ENCODE data around the gene C2CD4A.
A peak's percentile ranks its signal among the peaks of the same experiment; 100 is the strongest.

The C2CD4A gene

DNA sequence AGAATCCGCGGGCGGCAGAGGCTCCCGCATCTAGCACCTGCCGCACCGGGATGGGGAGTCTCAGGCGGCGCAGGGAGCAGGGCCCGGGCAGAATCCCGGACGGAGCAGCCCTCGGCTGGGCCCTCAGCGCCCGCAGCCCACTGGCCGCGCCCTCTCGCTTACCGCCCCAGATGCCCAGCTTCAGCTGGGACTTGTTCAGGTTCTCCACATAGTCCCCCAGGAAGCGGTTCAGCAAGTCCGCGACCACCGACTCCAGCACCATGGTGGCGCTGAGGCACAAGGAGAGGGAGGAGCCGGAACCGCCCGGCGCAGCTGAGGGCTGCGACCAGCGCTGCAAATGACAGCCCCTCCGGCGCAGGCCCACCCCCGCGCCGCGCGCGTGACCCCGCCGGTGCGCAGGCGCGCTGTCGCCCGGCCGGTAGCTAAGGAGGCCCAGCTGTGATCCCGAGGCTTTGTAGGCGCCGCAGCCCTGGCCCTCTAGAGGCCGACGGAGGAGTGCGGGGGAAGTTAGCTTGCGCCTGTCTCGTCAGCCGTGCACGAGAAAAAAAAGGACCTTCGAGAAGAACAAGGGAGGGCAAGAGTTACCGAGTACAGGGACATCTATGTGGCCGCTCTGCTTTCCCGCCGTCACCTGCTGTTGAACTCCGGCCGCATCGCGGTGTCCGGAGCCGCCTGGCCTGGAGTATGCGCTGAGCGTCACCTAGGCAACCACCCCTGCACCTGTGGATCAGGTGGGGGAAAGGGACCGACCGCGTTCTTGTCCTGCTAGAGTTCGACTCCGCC, 6.5 kb upstream of the C2CD4A start, which contains the start of gene VPS13C:
Gene VPS13C (minus strand): TSS at position 335 of the 783 bp plus-strand sequence. CDS start 73 bp downstream, at position 262.
- peak; percentile 98 to 99 (median 99) for DNase-seq

DNA sequence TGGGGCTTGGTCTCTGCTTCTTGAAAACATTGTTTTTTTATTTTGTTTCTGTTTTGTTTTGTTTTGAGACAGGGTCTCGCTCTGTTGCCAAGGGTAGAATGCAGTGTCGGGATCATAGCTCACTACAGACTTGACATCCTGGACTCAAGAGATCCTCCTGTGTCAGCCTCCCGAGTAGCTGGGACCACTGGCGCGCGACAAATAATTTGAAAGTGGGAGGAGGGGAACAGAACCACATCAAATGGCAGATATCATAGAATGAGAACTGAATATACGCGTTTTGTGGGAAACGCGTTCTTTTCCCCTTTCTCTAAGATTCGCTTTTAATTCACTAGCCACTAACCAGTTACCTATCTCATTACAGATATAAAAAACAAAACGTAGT, 5.9 kb upstream of the C2CD4A start:
- DNase-seq, result peak in 2 of 3 donors; percentile 23 to 35

DNA sequence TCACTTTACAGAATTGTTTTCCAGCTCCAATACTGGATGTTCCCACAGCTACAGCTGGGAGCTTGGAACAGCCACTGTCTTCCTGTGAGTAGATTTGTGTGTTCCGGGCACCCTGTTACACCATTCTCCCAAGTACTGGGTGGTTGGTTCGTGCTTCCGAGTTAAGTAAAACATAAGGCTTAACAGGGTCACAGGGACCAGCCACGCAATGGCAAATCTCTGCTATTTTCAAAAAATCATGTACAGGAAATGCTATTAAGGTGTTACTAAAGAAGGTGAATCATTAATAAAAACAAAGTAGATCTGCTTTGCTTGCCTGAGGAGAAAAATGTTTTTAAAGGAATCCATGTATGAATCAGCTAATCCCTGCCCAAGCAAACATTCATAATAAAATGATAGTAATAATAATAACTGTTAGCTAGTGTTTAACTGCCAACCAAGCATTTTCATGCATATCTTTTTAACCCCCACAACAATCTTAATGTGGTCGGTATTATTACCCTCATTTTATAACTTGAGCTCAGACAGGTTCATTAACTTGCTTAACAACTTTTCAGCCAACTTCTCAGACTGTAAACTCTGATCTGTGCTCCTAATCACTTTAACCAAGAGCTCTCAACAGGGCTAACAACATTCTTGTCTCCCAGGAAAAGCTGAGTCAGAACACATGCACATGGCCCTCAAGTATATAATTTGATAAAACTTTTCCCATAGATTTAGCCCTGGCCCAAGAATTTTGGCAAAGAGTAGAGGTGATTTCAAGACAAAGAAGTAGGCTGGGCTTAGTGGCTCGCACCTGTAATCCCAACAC, 2.7 kb upstream of the C2CD4A start:
- DNase-seq, result no peak

DNA sequence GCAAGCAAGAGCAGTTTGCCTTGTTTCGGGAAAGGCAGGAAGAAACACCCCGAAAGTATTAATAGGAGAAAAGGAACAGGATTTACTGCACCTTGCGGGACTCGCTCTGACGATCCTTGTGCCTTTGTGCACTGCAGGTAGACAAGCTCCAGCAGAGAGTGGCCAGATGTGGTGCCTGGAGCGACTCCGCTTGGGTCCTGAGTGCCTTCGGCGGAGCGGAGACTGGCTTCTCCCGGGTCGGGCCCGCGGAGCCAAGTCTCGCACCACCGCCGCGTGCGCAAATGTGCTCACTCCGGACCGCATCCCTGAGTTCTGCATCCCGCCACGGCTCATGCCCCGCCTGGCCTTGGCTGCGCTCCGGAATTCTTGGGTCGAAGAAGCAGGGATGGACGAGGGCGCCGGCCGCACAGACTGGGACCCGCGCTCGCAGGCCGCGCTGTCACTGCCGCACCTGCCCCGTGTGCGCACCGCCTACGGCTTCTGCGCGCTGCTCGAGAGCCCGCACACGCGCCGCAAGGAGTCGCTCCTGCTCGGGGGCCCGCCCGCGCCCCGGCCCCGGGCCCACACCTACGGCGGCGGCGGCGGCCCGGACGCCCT, 769 bp downstream of the C2CD4A start:
- DNase-seq, result peak in 1 of 3 donors; percentile 45

DNA sequence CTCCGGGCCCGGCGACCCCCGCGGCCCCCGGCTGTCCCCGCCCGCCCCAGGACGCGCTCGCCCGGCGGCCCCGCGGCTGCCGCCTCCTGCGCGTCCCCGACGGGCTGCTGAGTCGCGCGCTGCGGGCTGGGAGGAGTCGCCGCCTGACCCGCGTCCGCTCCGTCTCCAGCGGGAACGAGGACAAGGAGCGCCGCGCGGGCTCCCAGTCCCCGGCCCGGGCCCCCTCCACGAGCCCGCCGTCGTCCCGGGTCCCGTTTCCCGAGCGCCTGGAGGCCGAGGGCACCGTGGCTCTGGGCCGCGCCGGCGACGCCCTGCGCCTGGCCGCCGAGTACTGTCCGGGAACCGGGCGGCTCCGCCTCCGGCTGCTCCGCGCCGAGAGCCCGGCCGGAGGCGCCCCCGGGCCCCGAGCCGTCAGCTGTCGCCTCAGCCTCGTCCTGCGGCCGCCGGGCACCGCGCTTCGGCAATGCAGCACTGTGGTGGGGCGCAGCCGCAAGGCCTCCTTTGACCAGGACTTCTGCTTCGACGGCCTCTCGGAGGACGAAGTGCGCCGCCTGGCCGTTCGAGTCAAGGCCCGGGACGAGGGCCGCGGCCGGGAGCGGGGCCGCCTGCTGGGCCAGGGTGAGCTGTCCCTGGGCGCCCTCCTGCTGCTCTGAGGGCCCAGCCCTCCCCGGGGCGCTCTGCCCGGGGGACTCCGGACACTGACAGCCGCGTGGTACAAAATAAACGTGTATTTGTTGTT, 1.5 kb downstream of the C2CD4A start:
- DNase-seq, result peak; percentile 79 to 87 (median 79)

DNA sequence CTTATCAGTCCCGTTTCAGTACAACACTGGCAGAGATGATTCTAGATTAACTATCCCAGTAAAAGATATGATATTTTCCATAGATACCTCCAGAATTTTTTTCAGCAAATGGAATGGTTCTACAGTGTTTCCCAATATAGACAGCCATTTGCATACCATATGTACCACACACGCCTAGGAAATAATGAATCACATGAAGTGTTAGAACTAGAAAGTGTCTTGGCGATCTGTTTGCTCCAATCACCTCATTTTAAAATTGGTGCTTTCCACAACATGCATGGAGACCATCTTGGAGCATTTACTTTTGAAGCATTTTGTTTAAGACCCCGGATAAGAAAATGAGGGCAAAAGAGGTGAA, 2.0 kb downstream of the C2CD4A start:
- peak in 2 of 3 donors; percentile 43 to 72 for DNase-seq

DNA sequence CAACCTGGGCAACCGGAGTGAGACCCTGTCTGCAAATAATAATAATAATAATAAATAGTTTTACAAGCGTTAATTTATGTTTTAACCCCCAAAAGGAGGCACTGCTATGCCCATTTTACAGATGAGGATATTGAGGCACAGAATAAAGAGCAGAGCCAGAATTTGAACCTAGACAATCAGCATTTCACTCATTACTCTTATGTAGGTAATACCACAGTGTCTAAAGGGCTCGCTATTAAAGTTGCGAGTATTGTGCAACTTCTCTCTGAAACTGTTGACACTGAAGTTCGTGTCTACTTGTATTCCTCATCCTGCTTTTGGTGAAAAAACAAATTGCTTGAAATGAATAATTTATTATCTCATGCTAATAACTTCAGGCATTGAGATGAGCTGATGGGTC, 2.8 kb downstream of the C2CD4A start:
- DNase-seq, result no peak

DNA sequence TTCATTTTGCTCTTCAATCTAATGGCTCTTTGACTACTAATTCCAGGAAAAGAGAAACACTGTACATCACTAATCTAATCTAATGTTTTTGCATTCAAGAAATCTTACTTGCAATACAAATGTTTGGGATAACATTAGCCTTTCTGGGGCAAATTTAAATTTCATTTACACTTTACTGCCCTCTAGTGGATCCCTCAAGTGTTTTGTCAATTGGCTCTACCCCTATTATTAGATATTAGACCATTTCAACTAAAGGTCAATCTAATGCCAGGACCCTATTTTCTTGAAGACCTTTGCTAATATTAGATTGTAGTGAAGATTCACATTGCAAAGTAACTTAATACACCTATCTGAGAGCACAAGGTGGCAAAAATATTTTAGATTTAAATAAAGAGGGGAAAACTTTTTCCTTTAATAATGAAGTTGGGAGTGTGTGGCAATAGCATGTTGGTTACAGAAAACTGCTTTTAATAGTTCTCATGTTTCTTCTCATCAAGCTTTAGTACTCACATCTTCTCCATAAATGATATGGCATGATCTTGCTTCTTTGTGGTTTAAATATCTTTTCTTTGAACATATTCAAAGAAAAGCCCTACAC, 5.0 kb downstream of the C2CD4A start:
- DNase-seq, result peak; percentile 68 to 82 (median 81)

DNA sequence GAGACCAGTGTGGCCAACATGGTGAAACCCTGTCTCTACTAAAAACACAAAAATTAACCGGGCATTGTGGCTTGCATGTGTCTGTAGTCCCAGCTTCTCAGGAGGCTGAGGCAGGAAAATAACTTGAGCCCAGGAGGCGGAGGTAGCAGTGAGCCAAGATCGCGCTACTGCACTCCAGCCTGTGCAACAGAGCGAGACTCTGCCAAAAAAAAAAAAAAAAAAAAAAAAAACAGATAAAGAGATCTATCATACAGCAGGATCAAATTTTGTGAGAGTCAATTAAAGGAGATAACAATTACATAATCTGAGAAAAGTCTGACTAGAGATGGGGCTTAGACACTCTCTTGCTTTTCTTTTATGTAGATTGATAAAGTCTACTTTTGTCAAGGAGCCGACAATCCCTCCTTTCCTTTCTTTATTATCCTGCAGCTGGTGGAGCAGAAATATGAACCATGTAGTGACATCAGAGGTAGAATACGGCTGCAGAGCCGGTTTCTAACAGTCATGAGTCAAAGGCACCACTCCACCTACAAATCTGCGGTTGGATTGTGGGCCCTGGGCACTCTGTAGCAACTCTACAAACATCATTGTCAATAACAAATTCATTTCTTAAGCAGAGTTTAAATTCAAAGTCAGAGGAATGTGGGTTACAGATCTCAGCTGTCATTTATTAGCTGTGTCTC, 9.0 kb downstream of the C2CD4A start:
- no peak for DNase-seq

DNA sequence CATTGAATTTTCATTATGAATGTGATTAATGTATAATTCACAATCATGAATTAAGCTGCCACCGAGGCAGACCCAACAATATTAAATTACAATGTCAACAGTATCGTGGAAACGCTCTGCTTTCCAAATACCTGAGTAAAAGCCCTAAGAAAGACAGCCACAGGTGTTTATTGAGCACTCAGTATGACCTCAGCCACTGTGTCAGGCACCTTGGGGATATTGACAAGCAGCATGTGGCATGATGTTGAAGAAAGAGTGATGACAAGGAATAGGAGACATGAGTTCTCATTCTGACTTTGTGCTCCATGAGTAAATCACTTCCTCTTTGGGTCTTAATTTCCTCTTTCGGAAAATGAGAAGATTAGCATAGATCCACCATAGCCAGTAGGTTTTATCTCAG, 12.8 kb downstream of the C2CD4A start:
- DNase-seq, result peak; percentile 18 to 49 (median 38)

DNA sequence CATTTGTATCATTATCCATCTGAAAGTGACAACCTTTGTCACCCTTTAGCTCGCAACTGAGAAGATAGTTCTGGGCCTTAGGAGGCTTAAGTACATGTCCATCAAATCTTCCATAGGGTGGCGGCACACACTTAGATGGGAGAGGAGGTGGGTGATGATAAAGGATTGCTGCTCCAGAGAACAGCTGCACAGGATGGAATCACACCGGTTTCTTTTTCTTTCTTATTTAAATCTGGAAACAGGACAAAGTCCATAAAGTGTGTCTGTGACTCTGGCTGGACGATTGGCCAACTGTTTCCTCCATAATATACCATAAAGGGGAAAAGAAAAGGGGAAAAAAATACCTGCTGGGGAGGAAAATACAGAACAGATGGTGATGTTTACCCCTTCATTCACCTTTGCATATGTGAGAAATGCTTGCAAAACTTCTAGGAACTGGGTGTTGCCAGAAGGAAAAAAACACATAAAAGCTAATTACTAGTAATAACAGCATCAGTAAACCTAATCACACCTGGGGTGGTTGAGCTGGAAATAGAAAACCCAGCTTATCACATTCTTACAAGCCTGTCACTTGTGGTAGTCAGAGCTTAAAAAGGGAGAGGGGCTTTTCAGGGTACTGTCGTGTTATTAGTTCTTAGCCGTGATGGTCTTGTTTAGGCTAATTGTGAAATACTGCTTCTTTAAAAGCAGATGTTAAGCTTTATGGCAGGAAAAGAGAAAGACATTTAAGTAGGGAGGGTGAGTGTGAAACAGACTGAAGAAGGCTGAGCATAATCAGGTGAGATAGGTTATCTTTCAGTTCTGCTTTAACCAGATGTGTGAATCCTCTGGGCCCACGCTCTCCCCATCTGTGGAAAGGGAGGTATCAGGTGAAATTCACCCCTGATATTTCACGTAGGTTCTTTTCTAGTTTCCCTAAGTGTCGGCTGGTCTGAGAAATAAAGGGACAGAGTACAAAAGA, 16.7 kb downstream of the C2CD4A start:
- no peak for DNase-seq

DNA sequence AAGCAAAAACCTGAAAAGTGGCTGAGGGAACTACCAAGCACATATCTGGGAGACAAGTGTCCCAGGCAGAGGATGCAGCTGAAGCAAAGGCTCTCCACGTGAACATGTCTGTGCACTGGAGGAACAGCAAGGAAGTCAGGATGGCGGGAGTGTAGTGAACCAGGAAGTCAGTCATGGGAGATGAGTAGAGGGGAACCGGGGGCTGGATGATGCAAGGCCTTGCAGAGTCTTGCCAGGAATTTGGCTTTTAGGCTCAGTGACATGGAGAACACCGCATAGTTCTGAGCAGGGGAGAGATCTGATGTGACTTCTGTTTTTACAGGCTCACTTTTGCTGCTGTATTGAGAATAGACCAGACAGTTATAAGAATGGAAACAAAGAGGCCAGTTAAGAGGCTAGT, 19.0 kb downstream of the C2CD4A start:
- DNase-seq, result peak; percentile 44 to 75 (median 65)

DNA sequence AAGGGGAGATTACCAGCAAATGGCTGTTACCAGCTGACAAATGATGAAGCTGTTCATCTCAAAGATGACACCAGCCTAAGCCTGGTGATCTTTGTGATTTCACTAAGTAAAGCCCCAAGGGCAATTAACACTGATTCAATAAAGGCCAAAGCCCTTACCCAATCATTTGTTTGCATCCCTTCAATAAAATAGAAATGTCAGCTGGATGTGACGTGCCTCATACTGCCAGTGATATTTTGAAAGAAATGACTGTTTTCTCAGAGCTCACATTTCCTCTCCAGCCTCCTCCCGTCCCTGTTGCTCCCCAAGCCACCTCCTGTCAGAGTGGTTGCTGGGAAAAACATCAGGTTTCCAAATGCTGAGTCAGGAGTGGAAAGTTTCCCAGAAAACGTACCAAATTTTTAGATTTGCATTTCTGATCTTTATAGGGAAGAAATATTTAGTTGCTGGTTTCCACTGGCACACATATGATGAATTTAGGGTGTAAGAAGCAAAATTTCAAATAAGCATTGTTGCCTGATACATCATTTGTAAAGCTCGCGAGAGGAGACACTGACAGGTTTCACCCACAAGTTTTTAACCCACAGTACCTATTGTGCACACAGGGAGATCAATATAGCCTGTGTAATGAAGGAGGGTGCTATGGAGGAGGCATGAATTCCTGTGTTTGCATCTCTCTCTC, 21.0 kb downstream of the C2CD4A start:
- DNase-seq, result peak; percentile 51 to 82 (median 62)

DNA sequence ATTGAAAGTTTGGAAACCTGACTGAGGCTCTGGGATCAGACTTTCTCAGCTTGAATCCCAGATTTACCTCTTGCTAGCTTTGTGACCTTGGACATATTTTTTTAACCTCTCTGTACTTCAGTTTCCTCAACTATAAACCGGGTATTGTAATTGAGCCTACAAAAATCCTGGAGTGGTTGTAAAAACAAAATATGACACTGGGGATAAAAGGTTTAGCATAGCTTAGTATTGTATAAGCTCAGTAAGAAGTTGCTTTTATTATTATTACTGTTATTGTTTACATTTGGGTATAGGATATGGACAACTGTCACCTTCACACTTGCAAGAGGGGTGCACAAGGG, 21.5 kb downstream of the C2CD4A start:
- DNase-seq, result no peak

DNA sequence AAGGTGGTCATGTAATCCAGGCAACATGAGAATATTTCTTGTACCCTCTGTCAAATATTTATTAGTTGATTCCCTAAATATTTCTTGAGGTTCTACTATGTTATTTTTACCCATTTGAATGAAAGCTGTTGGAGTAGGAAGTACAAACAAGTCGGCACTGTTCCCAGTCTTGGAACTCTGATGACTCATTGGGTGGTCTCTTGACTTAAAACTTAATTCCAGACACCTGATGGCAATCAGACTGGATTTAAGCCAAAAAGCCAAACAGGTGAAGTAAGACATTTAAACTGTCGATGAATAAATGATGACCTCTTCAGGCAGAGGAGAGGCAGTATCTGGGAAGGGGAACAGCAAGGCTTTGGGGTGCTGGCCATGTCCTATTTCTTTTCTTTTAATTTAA, 22.8 kb downstream of the C2CD4A start:
- no peak for DNase-seq

DNA sequence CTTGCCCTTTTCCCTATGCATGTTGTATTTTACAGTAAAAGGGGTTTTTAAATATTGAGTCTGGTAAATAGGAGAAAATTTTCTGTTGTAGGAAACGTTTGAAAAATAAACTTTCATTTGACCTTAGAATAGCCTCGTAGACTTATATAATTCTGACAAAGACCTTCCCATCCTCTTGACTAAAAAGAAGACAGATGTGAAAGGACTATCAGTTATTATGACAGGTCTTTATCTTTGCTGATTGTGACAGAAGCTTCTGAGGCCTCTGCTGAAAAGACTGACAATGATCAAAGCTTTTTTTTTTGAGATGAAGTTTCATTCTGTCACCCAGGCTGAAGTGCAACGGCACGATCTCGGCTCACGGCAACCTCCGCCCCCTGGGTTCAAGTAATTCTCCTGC, 24.2 kb downstream of the C2CD4A start:
- DNase-seq, result no peak

DNA sequence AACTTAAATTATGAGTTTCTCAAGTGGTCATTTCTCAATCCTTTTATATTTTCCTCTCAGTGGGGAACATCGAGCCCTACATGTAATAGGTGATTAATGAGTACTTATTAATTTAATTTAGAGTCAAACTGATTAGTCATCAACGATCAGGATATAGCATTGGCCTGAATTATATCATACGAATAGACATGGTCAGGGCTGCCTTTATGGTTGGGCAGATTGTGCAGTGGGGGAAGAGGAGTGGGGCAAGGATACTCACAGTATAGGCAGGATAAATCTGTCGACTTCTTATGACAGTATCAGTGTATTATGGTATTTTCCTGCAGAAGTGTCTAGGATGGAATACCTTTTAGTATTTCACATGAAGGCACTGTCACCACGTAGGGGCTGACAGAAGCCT, 27.0 kb downstream of the C2CD4A start:
- no peak for DNase-seq

DNA sequence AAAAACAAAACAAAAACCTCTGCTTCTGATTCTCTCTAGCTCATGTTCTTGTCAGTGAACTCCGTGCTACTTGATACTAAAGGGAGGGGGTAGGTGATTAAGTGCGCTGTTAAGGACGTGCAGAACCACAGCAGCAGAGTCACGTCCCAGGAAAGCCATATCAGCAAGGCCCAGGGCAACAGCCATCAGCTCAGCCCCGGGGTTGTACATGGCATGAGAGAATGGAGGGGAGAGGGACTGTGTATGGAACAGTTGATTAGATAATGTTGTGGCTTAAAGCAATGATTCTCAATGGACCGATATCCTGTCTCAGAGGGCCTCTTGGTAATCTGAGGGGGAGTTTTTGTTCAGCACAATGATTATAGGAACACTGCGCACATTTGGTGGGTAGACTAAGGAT, 27.6 kb downstream of the C2CD4A start:
- no peak for DNase-seq

DNA sequence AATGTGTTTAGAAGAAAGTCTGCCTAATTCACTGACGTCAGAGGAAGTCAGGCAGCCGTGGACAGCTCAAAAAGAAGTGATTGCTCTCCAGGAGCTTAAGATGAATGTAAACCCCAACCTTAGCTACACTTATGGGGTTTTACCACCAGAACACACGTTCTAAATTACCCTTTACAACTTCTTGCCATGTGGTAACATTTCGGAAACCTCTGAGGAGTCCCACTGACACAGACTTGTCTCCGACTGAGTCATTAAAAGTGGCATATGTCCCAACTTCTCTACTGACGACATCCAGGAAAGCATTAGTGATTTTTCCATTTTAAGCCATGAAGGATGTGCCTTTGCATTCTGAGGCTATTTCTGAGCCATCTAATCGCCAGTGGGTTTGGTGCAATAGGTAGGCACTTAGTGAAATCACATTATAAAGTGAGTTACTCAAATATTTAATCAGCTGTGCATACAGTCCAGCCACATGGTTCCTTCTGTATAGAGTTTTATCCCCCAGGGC, 32.4 kb downstream of the C2CD4A start:
- DNase-seq, result peak; percentile 37 to 87 (median 43)

DNA sequence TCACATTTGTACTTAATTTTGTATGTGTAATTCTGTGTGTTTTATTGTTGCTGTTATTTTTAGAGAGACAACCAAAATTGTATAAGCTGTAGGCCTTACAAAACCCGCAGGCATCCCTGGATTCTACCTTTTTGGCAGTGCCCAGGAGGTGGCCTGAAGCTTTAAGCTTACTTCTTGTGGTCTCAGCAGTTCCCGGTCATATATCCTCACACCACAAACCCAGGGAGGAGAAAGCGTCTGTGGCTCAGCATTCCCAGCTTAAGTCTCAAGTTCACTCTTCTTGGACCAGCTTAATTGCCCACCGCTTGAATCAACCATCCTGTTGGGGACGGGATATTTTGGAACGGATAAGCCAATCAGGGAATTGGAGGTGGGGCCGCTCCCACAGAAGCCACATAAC, 36.7 kb downstream of the C2CD4A start:
- DNase-seq, result no peak

All from suppressor macrophage treated with lipopolysaccharide for 1 hour (primary cell).